ENCODE measurements around the gene CST8.

Gene CST8, protein sequence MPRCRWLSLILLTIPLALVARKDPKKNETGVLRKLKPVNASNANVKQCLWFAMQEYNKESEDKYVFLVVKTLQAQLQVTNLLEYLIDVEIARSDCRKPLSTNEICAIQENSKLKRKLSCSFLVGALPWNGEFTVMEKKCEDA

DNA sequence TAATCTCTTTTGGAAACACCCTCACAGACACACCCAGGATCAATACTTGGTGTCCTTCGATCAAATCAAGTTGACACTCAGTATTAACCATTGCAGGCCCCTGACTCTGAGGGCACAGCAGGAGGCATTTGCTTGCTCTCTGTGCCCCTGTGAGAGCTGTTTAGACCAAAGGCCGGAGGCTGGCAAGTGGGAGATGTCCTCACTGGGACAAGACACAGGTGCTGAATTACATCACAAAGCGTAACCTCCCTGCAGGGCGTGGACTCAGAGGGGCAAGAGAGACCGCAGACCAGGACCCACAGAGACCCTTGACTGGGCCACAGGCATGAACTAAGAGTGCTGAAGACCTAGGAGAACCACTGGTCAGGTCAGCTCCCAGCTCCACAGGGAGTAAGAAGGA, at the start of gene CST8:
Gene CST8 (plus strand): TSS at position 301 of the 400 bp plus-strand sequence. CDS start 551 bp downstream, outside the sequence.
- no peak within 1 kb of the TSS for H3K4me3 ChIP-seq (ENCODE audit: control insufficient read depth, low read depth, low read length)
- no peak for DNase-seq (ENCODE audit: low read depth)
- TF ChIP-seq, protein P1, sequence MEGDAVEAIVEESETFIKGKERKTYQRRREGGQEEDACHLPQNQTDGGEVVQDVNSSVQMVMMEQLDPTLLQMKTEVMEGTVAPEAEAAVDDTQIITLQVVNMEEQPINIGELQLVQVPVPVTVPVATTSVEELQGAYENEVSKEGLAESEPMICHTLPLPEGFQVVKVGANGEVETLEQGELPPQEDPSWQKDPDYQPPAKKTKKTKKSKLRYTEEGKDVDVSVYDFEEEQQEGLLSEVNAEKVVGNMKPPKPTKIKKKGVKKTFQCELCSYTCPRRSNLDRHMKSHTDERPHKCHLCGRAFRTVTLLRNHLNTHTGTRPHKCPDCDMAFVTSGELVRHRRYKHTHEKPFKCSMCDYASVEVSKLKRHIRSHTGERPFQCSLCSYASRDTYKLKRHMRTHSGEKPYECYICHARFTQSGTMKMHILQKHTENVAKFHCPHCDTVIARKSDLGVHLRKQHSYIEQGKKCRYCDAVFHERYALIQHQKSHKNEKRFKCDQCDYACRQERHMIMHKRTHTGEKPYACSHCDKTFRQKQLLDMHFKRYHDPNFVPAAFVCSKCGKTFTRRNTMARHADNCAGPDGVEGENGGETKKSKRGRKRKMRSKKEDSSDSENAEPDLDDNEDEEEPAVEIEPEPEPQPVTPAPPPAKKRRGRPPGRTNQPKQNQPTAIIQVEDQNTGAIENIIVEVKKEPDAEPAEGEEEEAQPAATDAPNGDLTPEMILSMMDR (conservative IDR thresholded peaks at IDR 0.05; ENCODE audit: control insufficient read depth, insufficient read depth, low read depth, low read length): no peak

DNA sequence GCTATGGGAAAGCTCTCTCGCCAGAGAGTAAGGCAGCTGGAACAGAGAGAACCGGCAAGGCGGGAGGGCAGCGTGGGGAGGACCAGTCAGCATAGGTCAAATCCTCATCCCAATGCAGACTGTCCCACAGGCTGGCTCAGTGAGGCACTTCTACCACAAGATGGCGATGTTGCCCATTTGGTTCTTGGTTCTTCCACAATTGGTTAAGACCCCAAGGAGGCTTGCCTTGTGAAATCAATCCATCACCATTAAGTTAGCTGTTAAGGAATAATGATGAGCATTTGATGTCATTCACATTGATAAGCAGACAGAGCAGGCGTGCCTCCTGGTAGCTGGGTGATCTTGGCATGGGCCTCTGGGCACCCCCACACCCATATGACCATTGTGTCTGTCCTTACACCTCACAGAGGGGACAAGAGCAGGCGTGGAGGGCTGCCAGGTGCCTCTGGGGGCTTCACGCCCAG, 49.0 kb upstream of the CST8 start:
- DNase-seq (ENCODE audit: low read depth): peak; percentile 86
- no peak overlapping the region for H3K4me3 ChIP-seq (ENCODE audit: control insufficient read depth, low read depth, low read length)
- TF ChIP-seq, protein P1 (conservative IDR thresholded peaks at IDR 0.05; ENCODE audit: control insufficient read depth, insufficient read depth, low read depth, low read length): peak; percentile 95

DNA sequence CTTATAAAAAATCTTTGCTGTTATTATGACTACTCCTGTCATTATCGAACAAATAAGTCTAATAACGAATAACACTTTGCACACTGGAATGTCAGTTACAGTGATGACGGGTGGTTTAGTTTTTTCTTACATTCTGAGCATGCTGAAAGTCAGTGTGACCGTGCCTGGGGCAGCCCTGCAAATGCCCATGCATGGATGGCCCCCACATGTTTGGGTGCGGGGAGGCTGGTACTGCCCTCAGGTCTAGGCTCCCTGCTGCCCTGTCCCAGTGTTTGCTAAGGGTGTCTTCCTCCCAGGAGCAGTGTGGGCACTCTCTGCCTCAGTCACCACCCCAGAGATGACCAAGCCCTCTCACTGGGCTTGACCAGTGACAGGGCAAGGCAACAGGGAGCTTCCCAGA, 48.5 kb upstream of the CST8 start:
- TF ChIP-seq, protein P1 (conservative IDR thresholded peaks at IDR 0.05; ENCODE audit: control insufficient read depth, insufficient read depth, low read depth, low read length): no peak
- DNase-seq (ENCODE audit: low read depth): no peak
- no peak overlapping the region for H3K4me3 ChIP-seq (ENCODE audit: control insufficient read depth, low read depth, low read length)

DNA sequence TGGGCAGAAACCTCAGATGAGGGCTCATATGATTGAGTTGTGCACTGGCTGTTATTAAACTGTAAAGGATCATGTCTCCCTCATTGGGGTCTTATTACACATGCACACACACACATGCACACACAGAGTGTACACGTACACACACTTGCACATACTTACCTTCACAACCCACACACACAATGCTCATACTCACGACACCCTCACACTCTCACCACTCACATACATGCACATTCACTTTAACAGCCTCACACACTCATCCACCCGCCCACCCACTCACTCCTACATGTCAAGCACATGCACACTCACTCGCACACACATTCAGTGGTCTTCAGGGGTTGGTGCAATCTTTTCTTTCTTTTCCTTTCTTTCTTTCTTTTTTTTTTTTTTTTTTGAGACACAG, 46.1 kb upstream of the CST8 start:
- DNase-seq (ENCODE audit: low read depth): no peak
- TF ChIP-seq, protein P1 (conservative IDR thresholded peaks at IDR 0.05; ENCODE audit: control insufficient read depth, insufficient read depth, low read depth, low read length): no peak
- no peak overlapping the region for H3K4me3 ChIP-seq (ENCODE audit: control insufficient read depth, low read depth, low read length)

- DNase-seq (ENCODE audit: low read depth): peak; percentile 88
- TF ChIP-seq, protein P1 (conservative IDR thresholded peaks at IDR 0.05; ENCODE audit: control insufficient read depth, insufficient read depth, low read depth, low read length): no peak
- H3K4me3 ChIP-seq (ENCODE audit: control insufficient read depth, low read depth, low read length): no peak overlapping the region
Observed at GRCh38 chr20:23445596-23446217, 45.2 kb upstream of the CST8 start.

DNA sequence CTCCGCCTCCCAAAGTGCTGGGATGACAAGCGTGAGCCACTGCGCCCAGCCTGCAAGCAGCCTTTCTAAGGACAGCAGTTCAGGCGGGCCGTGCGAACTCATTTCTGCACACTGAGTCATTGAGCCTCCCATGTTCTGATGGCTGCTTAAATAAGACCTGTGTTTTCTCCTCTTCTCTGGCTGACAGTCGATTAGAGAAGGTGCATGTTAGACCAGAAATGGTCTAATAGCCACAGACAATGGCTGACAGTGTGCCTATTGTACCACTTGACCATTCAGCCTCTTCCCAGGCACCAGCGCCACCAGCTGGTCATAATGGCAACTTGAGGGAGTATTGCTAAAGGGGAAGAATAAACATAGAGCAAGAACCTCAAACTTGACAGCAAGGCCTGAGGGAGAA, 44.4 kb upstream of the CST8 start:
- peak; percentile 50 for DNase-seq (ENCODE audit: low read depth)
- TF ChIP-seq, protein P1 (conservative IDR thresholded peaks at IDR 0.05; ENCODE audit: control insufficient read depth, insufficient read depth, low read depth, low read length): peak; percentile 64
- H3K4me3 ChIP-seq (ENCODE audit: control insufficient read depth, low read depth, low read length): no peak overlapping the region
